NCI-H2081 treated with DMSO at 0.1 percent for 48 hours (cell line): Measurements from ENCODE around the gene YIPF3.
"Not testable (repeated sequence)": the region's sequence is repeated elsewhere in the genome, so short reads cannot be mapped to it uniquely, and the experiment has no call there.

Source experiments
- DNase-seq: peaks from one replicate; lab custom pipeline; 2025; lab: John Stamatoyannopoulos, UW

Gene YIPF3

GRCh38 chr6:43516697-43517504 lies at the start of gene YIPF3, which contains the start of gene POLR1C:
YIPF3 (minus strand) TSS chr6:43516926; CDS start chr6:43516807, 119 bp downstream.
POLR1C (plus strand) TSS chr6:43517089; CDS start chr6:43517110, 21 bp downstream.
- DNase-seq: peak; percentile 97

GRCh38 chr6:43559328-43559727 lies 42.6 kb upstream of the YIPF3 start:
- DNase-seq: no peak

GRCh38 chr6:43557620-43558019 lies 40.9 kb upstream of the YIPF3 start:
- DNase-seq: not testable (repeated sequence)

- DNase-seq: no peak
These were observed 30.5 kb upstream of the YIPF3 start for GRCh38 chr6:43547222-43547621.

GRCh38 chr6:43544461-43544860 lies 27.7 kb upstream of the YIPF3 start:
- DNase-seq: no peak

- DNase-seq: no peak
These were observed 25.2 kb upstream of the YIPF3 start for GRCh38 chr6:43541774-43542471.

GRCh38 chr6:43540507-43540906 lies 23.8 kb upstream of the YIPF3 start:
- no peak for DNase-seq

GRCh38 chr6:43539409-43539808 lies 22.7 kb upstream of the YIPF3 start:
- DNase-seq: not testable (repeated sequence)

- DNase-seq: not testable (repeated sequence)
These were observed 22.3 kb upstream of the YIPF3 start for GRCh38 chr6:43538986-43539385.

GRCh38 chr6:43532201-43532600 lies 15.5 kb upstream of the YIPF3 start:
- no peak for DNase-seq

GRCh38 chr6:43524483-43524961 lies 7.8 kb upstream of the YIPF3 start:
- DNase-seq: no peak

GRCh38 chr6:43523284-43523683 lies 6.6 kb upstream of the YIPF3 start:
- no peak for DNase-seq

- DNase-seq: no peak
These were observed 6.0 kb upstream of the YIPF3 start for GRCh38 chr6:43522547-43523261.

- no peak for DNase-seq
These were observed 5.1 kb upstream of the YIPF3 start for GRCh38 chr6:43521836-43522235.

GRCh38 chr6:43520097-43520496 lies 3.4 kb upstream of the YIPF3 start:
- DNase-seq: no peak

GRCh38 chr6:43517505-43518357 lies 1.0 kb upstream of the YIPF3 start:
- no peak for DNase-seq

- no peak for DNase-seq
These were observed 394 bp downstream of the YIPF3 start for GRCh38 chr6:43516367-43516696.

GRCh38 chr6:43515808-43516207 lies 918 bp downstream of the YIPF3 start:
- DNase-seq: no peak

- no peak for DNase-seq
These were observed 4.8 kb downstream of the YIPF3 start for GRCh38 chr6:43511824-43512415.

GRCh38 chr6:43510827-43511163 lies 5.9 kb downstream of the YIPF3 start:
- no peak for DNase-seq
